NCI-H1417 treated with DMSO at 0.1 percent for 48 hours (cell line): ENCODE results near the gene DDX20.

ENCODE experiments used
- DNase-seq: peaks from one replicate; lab custom pipeline; 2025; lab: John Stamatoyannopoulos, UW

The DDX20 gene

DNA sequence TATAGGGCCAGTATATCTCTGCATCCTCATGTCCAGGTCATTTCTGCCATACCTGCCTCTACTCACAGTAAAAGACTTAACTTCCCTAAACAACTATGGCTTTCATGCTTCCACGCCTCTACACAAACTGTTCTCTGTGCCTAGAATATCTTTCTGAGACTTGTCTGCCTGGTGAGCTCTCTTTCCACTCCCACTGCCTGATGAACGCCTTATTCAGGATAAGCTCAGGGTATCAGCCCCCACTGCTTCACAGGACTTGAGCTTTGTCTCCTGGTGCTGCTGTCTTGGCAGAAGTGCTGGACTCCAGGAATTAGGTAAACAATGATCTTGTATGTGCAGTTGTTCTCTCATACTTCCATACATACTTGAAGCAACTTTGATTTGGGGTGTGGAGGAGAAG, 4.8 kb upstream of the DDX20 start:
- no peak for DNase-seq

DNA sequence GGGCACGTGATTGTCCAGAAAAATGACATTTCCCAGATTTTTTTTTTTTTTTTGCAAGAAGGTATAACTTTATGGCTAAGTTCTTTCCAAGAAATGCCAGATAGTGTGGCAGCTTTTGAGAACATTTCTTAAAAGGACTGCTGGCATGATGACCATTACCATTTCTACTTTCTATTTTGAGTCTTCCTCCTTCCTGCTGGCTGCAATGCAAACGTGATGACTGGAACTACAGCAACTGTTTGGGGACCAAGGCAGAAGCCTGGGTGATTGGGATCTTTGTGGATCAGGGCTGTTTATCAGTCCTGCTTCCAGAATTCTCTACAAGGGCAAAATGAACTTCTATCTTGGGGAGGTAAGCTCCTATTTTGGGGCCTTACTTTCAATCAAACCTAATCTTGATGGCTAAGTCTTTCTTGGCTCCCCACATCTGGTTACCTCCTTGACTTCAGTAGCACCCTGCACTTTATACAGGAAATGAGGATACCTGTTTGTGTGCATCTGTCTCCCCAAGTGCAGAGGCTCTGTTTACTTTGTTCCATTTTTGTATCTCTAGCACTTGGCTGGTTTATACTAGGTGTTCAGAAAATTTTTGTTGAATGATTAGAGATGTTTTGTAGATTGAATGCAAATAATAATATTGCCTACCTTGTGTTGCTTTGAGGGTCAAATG, 3.7 kb upstream of the DDX20 start:
- DNase-seq: no peak

DNA sequence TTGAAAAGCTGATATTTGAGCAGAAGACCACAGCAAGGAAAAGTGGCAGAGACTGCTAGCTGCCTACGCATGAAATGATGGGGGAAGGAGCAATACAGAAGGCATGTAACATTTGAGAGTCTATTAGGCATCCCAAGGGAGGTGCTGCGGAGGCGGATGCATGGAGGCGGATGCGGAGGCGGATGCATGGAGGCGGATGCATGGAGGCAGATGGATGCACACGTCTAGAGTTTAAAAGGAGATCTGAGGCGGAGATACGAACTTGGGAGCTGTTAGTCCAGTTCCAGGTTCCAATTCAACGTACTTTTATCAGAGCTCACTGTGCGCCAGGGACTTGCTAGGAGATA, 744 bp upstream of the DDX20 start:
- no peak for DNase-seq

GRCh38 chr1:111756124-111756513, 418 bp downstream of the DDX20 start:
- no peak for DNase-seq

DNA sequence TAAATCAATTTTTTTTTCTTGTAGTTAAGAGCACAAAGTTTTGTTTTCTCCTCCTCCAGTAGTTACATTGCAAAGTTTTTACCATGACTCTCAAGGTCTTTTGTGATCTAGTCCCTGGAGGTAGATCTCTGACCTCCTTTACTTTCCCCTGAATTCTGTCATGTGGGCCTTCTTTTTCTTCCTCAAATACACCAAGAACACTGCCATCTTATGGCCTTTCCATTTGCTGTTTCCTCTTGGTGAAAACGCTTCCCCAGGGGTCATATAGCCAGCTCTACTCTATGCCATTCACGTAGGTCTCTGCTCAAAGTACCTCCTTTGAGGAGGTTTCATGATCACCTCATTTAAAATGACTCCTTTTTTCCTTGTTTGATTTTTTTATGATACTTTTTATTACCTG, 2.7 kb downstream of the DDX20 start:
- no peak for DNase-seq

DNA sequence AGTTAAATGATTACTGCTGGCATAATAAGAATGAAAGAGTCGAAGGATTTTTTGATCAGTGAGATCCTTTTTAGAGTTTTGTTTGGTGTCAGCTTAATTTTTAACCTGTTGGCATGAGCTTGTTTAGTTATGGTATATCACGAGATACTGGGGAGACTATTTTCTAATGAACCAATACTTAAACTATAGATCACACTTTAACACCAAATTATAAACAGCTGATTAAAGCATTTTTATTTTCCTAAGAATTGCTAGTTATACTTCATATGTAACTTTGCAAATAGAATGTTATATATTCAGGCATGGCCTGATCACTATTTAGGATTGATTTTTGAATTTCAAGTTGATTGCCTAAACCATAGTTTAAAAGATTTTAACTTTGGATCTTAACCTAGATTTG, 6.0 kb downstream of the DDX20 start:
- no peak for DNase-seq

DNA sequence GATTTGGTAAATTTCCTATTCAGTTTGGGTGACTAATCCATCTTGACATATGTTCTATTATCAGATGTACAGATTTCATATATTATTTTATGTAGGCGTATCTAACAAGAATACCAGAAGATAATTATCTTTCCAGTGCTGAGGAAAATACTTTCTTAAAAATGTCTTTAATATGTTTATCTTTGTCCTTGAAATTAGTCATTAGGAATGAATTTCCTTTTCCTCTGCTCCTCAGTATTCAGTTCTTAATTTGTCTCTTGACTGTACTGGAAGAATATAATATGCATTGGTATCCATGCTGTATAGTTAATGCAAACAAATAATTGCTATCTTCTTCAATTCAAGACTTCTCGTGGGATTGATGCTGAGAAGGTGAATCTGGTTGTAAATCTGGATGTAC, 6.6 kb downstream of the DDX20 start:
- DNase-seq: no peak

GRCh38 chr1:111768023-111768422, 12.3 kb downstream of the DDX20 start:
- DNase-seq: no peak

DNA sequence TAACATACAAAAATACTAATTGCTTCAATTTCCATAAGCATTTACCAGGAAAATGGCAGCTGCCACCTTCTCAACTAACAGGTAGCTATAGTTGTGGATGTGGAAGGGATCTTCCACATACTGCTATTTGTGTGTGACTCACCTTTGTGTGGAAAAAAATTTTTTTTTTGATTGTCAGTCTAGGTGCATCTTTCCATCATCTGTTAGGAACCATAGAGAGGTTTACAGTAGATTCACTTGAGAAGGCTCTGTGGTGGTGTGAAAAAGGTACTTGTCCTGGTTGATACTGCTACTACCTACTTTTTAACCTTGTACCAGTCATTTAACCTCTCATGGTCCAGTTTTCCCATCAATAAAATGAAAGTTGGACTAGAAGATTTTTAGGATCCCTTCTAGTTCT, 12.9 kb downstream of the DDX20 start:
- DNase-seq: no peak

- no peak for DNase-seq
Measured at GRCh38 chr1:111769517-111770146, 13.9 kb downstream of the DDX20 start.

DNA sequence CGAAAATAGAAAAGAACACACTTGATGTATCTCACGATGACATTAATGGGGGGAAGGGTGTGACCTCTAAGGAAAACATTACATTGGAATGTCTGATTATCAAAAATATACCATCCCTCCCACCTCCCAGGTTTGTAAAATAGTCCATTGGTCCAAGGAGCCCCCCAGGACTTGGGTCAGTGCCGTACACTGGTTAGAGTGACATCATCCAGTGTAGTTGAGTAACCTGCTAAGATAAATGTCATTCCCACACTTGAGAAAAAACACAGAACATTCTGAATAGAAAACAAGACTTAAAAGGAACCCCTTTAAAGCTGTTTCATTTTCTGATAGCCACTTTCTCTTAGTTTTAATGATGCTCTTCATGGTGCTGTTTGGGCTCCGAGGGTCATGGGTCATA, 15.2 kb downstream of the DDX20 start:
- DNase-seq: no peak

GRCh38 chr1:111775966-111776365, 20.3 kb downstream of the DDX20 start:
- no peak for DNase-seq

GRCh38 chr1:111776391-111776790, 20.7 kb downstream of the DDX20 start:
- DNase-seq: no peak

- DNase-seq: no peak
Measured at GRCh38 chr1:111776861-111777260, 21.2 kb downstream of the DDX20 start.

GRCh38 chr1:111777301-111777700, 21.6 kb downstream of the DDX20 start:
- no peak for DNase-seq

DNA sequence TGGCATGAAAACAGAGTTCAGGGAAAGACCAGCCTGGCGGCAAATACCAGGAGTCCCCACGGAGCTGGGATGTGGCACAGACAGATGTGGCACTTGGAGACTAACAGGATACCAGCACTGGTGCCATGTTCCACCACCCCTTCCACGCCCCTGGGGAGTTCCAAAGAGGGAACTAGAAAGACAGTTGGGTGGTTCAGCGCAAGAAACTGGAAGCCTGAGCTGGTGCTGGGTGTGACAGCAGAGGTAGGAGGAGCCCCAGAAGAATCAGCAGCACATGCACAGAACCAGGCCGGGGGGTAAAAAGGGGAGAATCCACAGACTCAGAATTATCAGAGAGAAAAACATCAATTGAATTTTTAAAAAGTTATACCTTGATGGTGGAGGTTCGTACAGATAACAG, 22.4 kb downstream of the DDX20 start:
- DNase-seq: no peak

DNA sequence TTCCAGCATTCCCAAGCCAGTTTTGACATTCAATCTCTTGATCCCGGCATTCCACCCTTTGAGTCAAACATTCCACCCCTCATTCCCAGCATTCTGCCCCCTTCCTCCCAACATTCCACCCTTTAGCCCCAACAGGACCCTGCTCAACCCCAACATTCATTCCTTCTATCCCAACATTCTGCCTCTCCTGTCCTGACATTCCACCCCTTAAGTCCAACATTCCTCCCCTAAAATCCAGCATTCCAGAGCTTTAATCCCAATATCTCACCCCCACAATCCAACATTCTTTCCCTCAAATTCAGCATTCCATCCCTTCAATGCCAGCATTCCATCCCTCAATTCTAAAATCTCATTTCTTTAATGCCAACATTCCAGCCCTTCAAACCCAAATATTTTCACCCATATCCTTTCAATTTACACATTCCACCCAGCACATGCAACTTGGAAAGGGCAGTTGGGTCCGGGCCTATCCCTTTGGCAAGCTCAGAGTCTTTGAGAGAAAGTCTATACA, 22.9 kb downstream of the DDX20 start:
- DNase-seq: no peak

- DNase-seq: no peak
Measured at GRCh38 chr1:111779546-111779945, 23.8 kb downstream of the DDX20 start.

DNA sequence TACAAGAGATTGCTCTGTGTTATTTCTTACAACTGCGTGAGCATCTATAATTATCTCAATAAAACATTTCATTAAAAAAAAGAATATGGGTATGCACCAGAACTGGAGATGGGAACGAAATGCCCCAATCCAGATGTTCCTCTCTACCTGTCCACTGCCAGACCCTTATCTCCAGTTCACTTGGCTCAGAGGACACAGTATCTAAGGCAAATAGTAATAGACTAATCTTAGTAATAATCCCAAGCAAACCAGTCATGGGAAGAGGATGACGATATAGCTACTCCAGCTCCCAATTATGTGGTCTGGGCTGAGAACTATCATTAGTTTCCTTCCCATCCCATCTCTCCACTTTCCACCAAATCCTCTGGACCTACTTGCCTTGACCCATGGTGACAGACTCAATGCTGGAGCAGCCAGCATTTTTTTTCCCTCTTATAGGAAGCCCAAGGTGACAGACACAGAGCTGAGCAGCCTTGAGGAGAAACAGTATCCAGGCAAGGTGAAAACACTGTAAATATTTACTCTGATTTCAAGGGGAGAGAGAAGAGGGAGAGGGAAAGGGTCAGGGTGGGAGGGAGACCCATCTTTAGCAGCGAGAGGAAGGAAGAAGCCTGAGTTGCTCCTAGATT, 28.7 kb downstream of the DDX20 start:
- no peak for DNase-seq

DNA sequence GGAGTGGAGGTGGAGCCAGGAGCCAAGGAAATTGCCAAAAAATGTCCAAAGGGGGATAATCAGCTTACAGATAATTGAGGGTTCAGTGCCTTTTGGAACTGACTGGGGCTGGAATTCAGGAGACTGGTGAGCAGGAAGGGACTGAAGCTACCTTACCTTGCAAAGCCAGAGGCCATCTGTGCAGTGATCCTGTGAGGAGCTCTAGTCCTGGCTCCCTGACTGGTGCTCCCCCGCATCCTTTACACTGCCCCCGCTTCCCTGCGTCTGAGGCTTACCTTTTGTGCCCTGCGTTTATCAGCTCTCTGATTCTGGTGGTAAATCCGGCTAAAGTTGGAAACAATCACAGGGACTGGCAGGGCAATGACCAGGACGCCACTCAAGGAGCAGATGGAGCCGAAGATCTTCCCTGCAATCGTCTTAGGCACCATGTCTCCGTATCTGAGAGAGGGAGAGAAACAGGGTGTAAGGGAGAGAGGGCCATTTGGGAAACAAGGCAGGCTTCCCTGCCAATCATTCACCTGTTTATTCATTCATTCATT, 31.0 kb downstream of the DDX20 start:
- DNase-seq: no peak

DNA sequence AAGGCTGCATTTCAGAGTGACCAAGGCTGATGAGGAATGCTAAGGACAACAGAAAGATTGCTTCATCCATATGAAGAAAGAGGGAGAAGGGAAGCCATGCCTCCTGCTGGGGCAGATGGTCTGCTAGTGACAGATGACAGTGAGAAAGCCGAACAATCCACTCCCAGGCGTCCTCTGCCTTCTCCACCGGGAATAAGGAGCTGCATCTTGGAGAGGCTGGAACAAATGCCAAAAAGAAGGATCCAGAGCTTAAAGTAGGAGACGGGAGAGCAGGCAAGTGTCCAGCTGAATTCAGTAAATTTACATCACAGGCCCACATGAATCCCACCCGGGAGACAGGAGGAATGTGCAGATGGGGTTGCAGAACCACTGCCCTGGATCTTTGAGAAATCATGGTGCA, 33.4 kb downstream of the DDX20 start:
- no peak for DNase-seq

DNA sequence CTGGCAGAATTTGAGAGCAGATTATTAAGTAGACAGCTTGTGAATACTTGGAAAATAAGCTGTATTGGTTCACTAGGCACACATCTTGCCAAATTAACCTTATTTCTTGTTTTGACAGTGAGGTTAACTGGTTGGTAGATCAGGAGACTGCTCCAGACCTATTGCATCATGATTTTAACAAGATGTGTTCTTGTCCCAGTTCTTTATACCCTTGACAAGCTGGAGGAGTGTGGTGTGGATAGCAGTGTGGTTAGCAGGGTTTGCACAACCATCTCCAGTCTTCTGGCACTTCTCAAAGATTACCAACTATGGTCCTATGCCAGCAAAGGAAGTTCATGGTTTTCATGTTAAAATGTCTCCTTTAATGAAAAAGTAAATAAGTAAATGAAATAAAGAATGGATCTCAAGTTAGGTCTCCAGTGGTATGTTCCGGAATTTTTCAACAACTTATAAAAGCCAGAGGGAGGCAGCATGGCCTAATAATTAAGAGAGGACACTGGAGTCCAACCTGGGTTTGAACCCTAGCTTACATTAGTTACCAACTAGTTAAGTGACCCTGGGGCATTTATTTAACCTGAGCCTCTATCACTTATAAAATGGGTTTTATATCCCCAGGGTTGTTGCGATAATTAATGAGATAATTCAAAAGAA, 34.1 kb downstream of the DDX20 start:
- DNase-seq: no peak

GRCh38 chr1:111791776-111792175, 36.1 kb downstream of the DDX20 start:
- DNase-seq: no peak
